GM12873 (cell line): ENCODE measurements around the gene UPF2.

ENCODE experiments used
- CTCF ChIP-seq: IDR thresholded peaks from 2 replicates; pipeline ENCODE4 v1.5.1; 2012; ENCODE audit warnings: low read depth, mild to moderate bottlenecking, moderate library complexity, low read length, control low read depth; ENCODE audit not compliant: insufficient read depth; ENCODE audit errors: missing control alignments

Gene UPF2

GRCh38 chr10:12068449-12069269 lies 26.1 kb upstream of the UPF2 start, which contains the start of gene DHTKD1:
DHTKD1 (plus strand) TSS chr10:12068954; CDS start chr10:12069034, 80 bp downstream.
- peak; percentile 49 for TF ChIP-seq CTCF

- no peak for TF ChIP-seq CTCF
Measured at GRCh38 chr10:12067336-12067735, 24.7 kb upstream of the UPF2 start.

- no peak for TF ChIP-seq CTCF
Measured at GRCh38 chr10:12063483-12063818, 20.8 kb upstream of the UPF2 start.

- TF ChIP-seq CTCF = no peak
Measured at GRCh38 chr10:12062754-12063482, 20.3 kb upstream of the UPF2 start.

GRCh38 chr10:12061124-12061523 lies 18.5 kb upstream of the UPF2 start:
- TF ChIP-seq CTCF = no peak

GRCh38 chr10:12056748-12057147 lies 14.1 kb upstream of the UPF2 start:
- TF ChIP-seq CTCF = no peak

- no peak for TF ChIP-seq CTCF
Measured at GRCh38 chr10:12055732-12056131, 13.1 kb upstream of the UPF2 start.
